LNCaP clone FGC (cell line): Measurements from ENCODE around the gene VPS35L.

ENCODE experiments used
- DNase-seq: peaks from one replicate; pipeline ENCODE4 v3.0.0-alpha.2; 2011; ENCODE audit warnings: low read depth
- H3K4me3 ChIP-seq: 2 replicates; pipeline ENCODE4 v1.5.1; 2011; ENCODE audit warnings: mild to moderate bottlenecking, low read depth, low read length, control low read depth
- CTCF ChIP-seq: IDR thresholded peaks from 2 replicates; pipeline ENCODE4 v1.5.1; 2012; ENCODE audit warnings: mild to moderate bottlenecking; ENCODE audit not compliant: control insufficient read depth, insufficient read depth; ENCODE audit errors: extremely low read depth

The VPS35L gene

GRCh38 chr16:19595043-19595767, 39.7 kb downstream of the VPS35L start:
- no peak for TF ChIP-seq CTCF
- no peak overlapping the region for H3K4me3 ChIP-seq
- no peak for DNase-seq

- TF ChIP-seq CTCF: no peak
- DNase-seq: no peak
- no peak overlapping the region for H3K4me3 ChIP-seq
These were observed 43.5 kb downstream of the VPS35L start for GRCh38 chr16:19598805-19599510.

- TF ChIP-seq CTCF: no peak
These were observed 44.6 kb downstream of the VPS35L start for GRCh38 chr16:19599968-19600716.

GRCh38 chr16:19601083-19601976, 45.8 kb downstream of the VPS35L start:
- peak; percentile 61 for TF ChIP-seq CTCF
- no peak for DNase-seq
- H3K4me3 ChIP-seq: no peak overlapping the region

More at GRCh38 chr16:19599968-19600716, 44.6 kb downstream of the VPS35L start:
- no peak for DNase-seq
- H3K4me3 ChIP-seq: no peak overlapping the region

GRCh38 chr16:19604911-19605310, 49.4 kb downstream of the VPS35L start:
- DNase-seq: no peak
- TF ChIP-seq CTCF: no peak
- H3K4me3 ChIP-seq: no peak overlapping the region

GRCh38 chr16:19605701-19606100, 50.2 kb downstream of the VPS35L start:
- DNase-seq: no peak
- no peak for TF ChIP-seq CTCF
- no peak overlapping the region for H3K4me3 ChIP-seq
